ENCODE data around the gene MLEC. TPM values are rescaled to one million over a fixed set of nuclear protein-coding genes. Genes with fewer than 3 reads are reported as not detected.

Gene MLEC
- total and polyA plus RNA-seq, 5 donors from 2014 or later = 28.2 to 61.4 (median 42.3) TPM

GRCh38 chr12:120646044-120646443 is 40.9 kb upstream of the MLEC start:
- no peak for DNase-seq
- Histone ChIP-seq H3K27ac (ENCODE audit: insufficient read depth, low read length, poor library complexity, severe bottlenecking) (no peak overlapping the region), H3K9me3 (ENCODE audit: control insufficient read depth in 2 of 2, low read length in 2 of 2) (no peaks in the 10 kb centered on the region), H3K27me3 (ENCODE audit: control insufficient read depth, insufficient read depth, low read length) (peaks cover 36% of the 10 kb centered on the region), H3K4me1 (ENCODE audit: control insufficient read depth, insufficient read depth, low read length, poor library complexity, severe bottlenecking) (peaks cover 12% of the 10 kb centered on the region), H3K36me3 (ENCODE audit: control insufficient read depth, insufficient read depth, low read length) (no peaks in the 10 kb centered on the region), H3K4me3 (ENCODE audit: low read depth, low read length) (no peak overlapping the region)
- Mint-ChIP-seq H3K9me3 (peaks cover 0 to 2% (median 0%) of the 10 kb centered on the region in 7 donors), H3K4me1 (peaks cover 4 to 24% (median 17%) of the 10 kb centered on the region in 4 donors), H3K27ac (no peak overlapping the region), H3K27me3 (peaks cover 83% of the 10 kb centered on the region), H3K4me3 (no peak overlapping the region), H3K36me3 (no peaks in the 10 kb centered on the region)
- ATAC-seq (ENCODE audit: low read depth in 2 of 2) = no peak

GRCh38 chr12:120647375-120647755 is 39.6 kb upstream of the MLEC start:
- peaks cover 84% of the 10 kb centered on the region for H3K27me3 Mint-ChIP-seq
- no peak for ATAC-seq (ENCODE audit: low read depth in 2 of 2)
- no peak overlapping the region for H3K4me3 Mint-ChIP-seq

DNA sequence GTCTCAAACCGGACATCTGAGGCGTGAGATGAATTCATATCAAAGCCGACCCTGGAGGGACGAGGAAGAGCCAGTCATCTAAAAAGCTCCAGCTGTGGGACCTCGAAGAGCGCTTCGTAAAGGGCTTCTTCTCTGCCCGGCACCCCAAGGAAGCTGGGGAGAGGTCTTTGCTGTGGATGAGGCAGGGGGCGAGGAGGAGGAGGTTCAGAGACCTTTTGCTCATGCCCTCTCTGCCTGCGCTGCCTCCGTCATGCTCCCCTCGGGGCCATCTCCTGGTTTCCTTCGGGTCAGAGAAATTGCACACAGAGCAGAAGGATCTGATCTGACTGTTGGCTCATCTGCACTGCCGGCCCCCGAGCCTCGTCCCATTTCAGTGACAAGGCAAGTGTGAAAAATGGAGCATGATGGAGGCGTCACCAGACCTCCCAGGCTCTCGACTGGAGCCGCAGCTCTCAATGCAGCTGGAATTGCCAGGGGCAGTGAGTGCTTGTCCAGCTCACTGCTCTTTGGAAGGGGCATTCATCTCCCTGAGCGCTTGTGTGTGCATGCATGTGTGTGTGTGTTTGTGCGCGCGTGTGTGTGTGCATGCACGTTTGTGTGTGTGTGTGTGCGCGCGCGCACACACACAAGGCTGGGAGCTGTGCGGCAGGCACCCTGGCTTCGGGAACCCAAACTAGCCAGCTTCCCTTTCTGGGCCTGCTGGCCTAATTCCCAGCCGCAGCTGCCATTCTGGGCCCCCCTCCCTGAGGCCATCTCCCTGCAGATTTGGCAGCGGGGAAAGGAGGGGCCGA is 37.3 kb upstream of the MLEC start:
- Histone ChIP-seq H3K4me1 (ENCODE audit: control insufficient read depth, insufficient read depth, low read length, poor library complexity, severe bottlenecking) (peaks cover 5% of the 10 kb centered on the region), H3K4me3 (ENCODE audit: low read depth, low read length) (no peak overlapping the region), H3K27me3 (ENCODE audit: control insufficient read depth, insufficient read depth, low read length) (peaks cover 12% of the 10 kb centered on the region), H3K36me3 (ENCODE audit: control insufficient read depth, insufficient read depth, low read length) (no peaks in the 10 kb centered on the region), H3K27ac (ENCODE audit: insufficient read depth, low read length, poor library complexity, severe bottlenecking) (no peak overlapping the region), H3K9me3 (ENCODE audit: control insufficient read depth in 2 of 2, low read length in 2 of 2) (no peaks in the 10 kb centered on the region)
- Mint-ChIP-seq H3K4me3 (peak overlapping the region in 1 of 4 donors; percentile 10), H3K36me3 (no peaks in the 10 kb centered on the region), H3K27me3 (peaks cover 65% of the 10 kb centered on the region), H3K27ac (no peak overlapping the region), H3K9me3 (peaks cover 0 to 2% (median 0%) of the 10 kb centered on the region in 7 donors), H3K4me1 (peaks cover 4 to 20% (median 12%) of the 10 kb centered on the region in 4 donors)
- DNase-seq = no peak
- ATAC-seq (ENCODE audit: low read depth in 2 of 2) = no peak

More at GRCh38 chr12:120647375-120647755, 39.6 kb upstream of the MLEC start:
- peaks cover 5% of the 10 kb centered on the region for H3K4me1 ChIP-seq (ENCODE audit: control insufficient read depth, insufficient read depth, low read length, poor library complexity, severe bottlenecking)
- no peaks in the 10 kb centered on the region for H3K9me3 ChIP-seq (ENCODE audit: control insufficient read depth in 2 of 2, low read length in 2 of 2)
- H3K9me3 Mint-ChIP-seq = peaks cover 0 to 2% (median 0%) of the 10 kb centered on the region in 7 donors
- H3K4me1 Mint-ChIP-seq = peaks cover 4 to 20% (median 13%) of the 10 kb centered on the region in 4 donors
- no peaks in the 10 kb centered on the region for H3K36me3 Mint-ChIP-seq
- H3K27ac ChIP-seq (ENCODE audit: insufficient read depth, low read length, poor library complexity, severe bottlenecking) = no peak overlapping the region
- no peak for DNase-seq
- H3K4me3 ChIP-seq (ENCODE audit: low read depth, low read length) = no peak overlapping the region
- no peaks in the 10 kb centered on the region for H3K36me3 ChIP-seq (ENCODE audit: control insufficient read depth, insufficient read depth, low read length)
- peaks cover 26% of the 10 kb centered on the region for H3K27me3 ChIP-seq (ENCODE audit: control insufficient read depth, insufficient read depth, low read length)
- H3K27ac Mint-ChIP-seq = peak overlapping the region in 1 of 3 donors; percentile 69

GRCh38 chr12:120650233-120650690 is 36.7 kb upstream of the MLEC start:
- peaks cover 5% of the 10 kb centered on the region for H3K4me1 ChIP-seq (ENCODE audit: control insufficient read depth, insufficient read depth, low read length, poor library complexity, severe bottlenecking)
- Mint-ChIP-seq H3K9me3 (peaks cover 0 to 2% (median 0%) of the 10 kb centered on the region in 7 donors), H3K27me3 (peaks cover 61% of the 10 kb centered on the region), H3K27ac (no peak overlapping the region), H3K4me3 (no peak overlapping the region), H3K4me1 (peaks cover 4 to 20% (median 12%) of the 10 kb centered on the region in 4 donors), H3K36me3 (no peaks in the 10 kb centered on the region)
- H3K36me3 ChIP-seq (ENCODE audit: control insufficient read depth, insufficient read depth, low read length) = no peaks in the 10 kb centered on the region
- no peak overlapping the region for H3K4me3 ChIP-seq (ENCODE audit: low read depth, low read length)
- ATAC-seq (ENCODE audit: low read depth in 2 of 2) (no peak), DNase-seq (no peak)
- H3K27me3 ChIP-seq (ENCODE audit: control insufficient read depth, insufficient read depth, low read length) = peaks cover 6% of the 10 kb centered on the region
- no peak overlapping the region for H3K27ac ChIP-seq (ENCODE audit: insufficient read depth, low read length, poor library complexity, severe bottlenecking)
- no peaks in the 10 kb centered on the region for H3K9me3 ChIP-seq (ENCODE audit: control insufficient read depth in 2 of 2, low read length in 2 of 2)

- Histone ChIP-seq H3K36me3 (ENCODE audit: control insufficient read depth, insufficient read depth, low read length) (no peaks in the 10 kb centered on the region), H3K27ac (ENCODE audit: insufficient read depth, low read length, poor library complexity, severe bottlenecking) (no peak overlapping the region), H3K27me3 (ENCODE audit: control insufficient read depth, insufficient read depth, low read length) (no peaks in the 10 kb centered on the region), H3K9me3 (ENCODE audit: control insufficient read depth in 2 of 2, low read length in 2 of 2) (no peaks in the 10 kb centered on the region), H3K4me3 (ENCODE audit: low read depth, low read length) (no peak overlapping the region), H3K4me1 (ENCODE audit: control insufficient read depth, insufficient read depth, low read length, poor library complexity, severe bottlenecking) (peaks cover 5% of the 10 kb centered on the region)
- H3K4me3 Mint-ChIP-seq = no peak overlapping the region
- ATAC-seq (ENCODE audit: low read depth in 2 of 2) (no peak), DNase-seq (no peak)
- H3K9me3 Mint-ChIP-seq = peaks cover 0 to 2% (median 0%) of the 10 kb centered on the region in 7 donors
- H3K27me3 Mint-ChIP-seq = peaks cover 48% of the 10 kb centered on the region
- H3K27ac Mint-ChIP-seq = no peak overlapping the region
- H3K36me3 Mint-ChIP-seq = no peaks in the 10 kb centered on the region
- H3K4me1 Mint-ChIP-seq = peaks cover 4 to 16% (median 11%) of the 10 kb centered on the region in 4 donors
Measured at GRCh38 chr12:120651821-120652220, 35.1 kb upstream of the MLEC start.

DNA sequence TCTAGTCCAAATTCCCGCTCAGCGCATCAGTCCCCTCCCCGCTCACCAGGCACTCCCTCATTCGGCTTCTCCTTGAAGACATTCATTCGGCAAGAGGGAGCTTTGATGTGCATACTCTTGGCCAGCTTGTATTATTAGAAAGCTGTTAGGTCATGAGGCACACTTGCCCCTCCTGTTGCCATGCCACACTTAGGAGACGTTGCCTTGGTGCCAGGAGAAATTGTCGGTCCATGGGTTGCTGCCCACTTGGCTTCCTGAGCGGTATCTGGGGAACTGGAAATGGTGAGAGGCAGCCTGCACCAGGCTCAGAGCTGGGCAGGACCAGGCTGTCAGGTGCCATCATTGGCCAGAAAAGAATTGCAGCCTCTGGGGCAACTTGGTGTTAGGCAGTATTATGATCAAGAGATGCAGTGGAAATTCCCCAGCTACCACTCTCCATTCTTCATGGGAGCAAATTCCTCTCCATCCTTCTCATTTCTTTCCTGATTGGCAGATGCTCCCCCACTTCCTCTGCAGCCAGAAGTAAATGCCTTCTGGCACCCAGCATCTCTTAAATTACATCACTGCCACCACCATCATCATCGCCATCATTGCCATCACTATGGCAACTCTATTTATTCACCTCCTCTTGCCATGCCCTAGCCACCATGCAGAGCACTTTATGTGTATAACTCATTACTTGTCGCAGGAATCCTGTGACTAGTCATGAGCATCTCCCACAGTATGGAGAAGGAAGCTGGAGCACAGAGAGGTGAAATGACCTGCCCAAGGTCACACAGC is 34.1 kb upstream of the MLEC start:
- Histone ChIP-seq H3K27ac (ENCODE audit: insufficient read depth, low read length, poor library complexity, severe bottlenecking) (no peak overlapping the region), H3K4me1 (ENCODE audit: control insufficient read depth, insufficient read depth, low read length, poor library complexity, severe bottlenecking) (peaks cover 5% of the 10 kb centered on the region), H3K9me3 (ENCODE audit: control insufficient read depth in 2 of 2, low read length in 2 of 2) (no peaks in the 10 kb centered on the region), H3K27me3 (ENCODE audit: control insufficient read depth, insufficient read depth, low read length) (no peaks in the 10 kb centered on the region), H3K36me3 (ENCODE audit: control insufficient read depth, insufficient read depth, low read length) (no peaks in the 10 kb centered on the region), H3K4me3 (ENCODE audit: low read depth, low read length) (no peak overlapping the region)
- peak overlapping the region in 1 of 3 donors; percentile 28 for H3K27ac Mint-ChIP-seq
- H3K4me3 Mint-ChIP-seq = peak overlapping the region in 1 of 4 donors; percentile 1
- H3K27me3 Mint-ChIP-seq = peaks cover 42% of the 10 kb centered on the region
- H3K36me3 Mint-ChIP-seq = no peaks in the 10 kb centered on the region
- ATAC-seq (ENCODE audit: low read depth in 2 of 2) = no peak
- peaks cover 0 to 2% (median 0%) of the 10 kb centered on the region in 7 donors for H3K9me3 Mint-ChIP-seq
- peaks cover 0 to 12% (median 8%) of the 10 kb centered on the region in 4 donors for H3K4me1 Mint-ChIP-seq
- DNase-seq = no peak

- no peaks in the 10 kb centered on the region for H3K36me3 Mint-ChIP-seq
- H3K4me3 Mint-ChIP-seq = no peak overlapping the region
- Histone ChIP-seq H3K36me3 (ENCODE audit: control insufficient read depth, insufficient read depth, low read length) (no peaks in the 10 kb centered on the region), H3K27ac (ENCODE audit: insufficient read depth, low read length, poor library complexity, severe bottlenecking) (no peak overlapping the region), H3K9me3 (ENCODE audit: control insufficient read depth in 2 of 2, low read length in 2 of 2) (no peaks in the 10 kb centered on the region), H3K4me1 (ENCODE audit: control insufficient read depth, insufficient read depth, low read length, poor library complexity, severe bottlenecking) (peaks cover 5% of the 10 kb centered on the region), H3K4me3 (ENCODE audit: low read depth, low read length) (no peak overlapping the region), H3K27me3 (ENCODE audit: control insufficient read depth, insufficient read depth, low read length) (no peaks in the 10 kb centered on the region)
- H3K4me1 Mint-ChIP-seq = peaks cover 0 to 12% (median 8%) of the 10 kb centered on the region in 4 donors
- H3K9me3 Mint-ChIP-seq = peaks cover 0 to 2% (median 0%) of the 10 kb centered on the region in 7 donors
- DNase-seq = no peak
- H3K27me3 Mint-ChIP-seq = peaks cover 36% of the 10 kb centered on the region
- no peak for ATAC-seq (ENCODE audit: low read depth in 2 of 2)
- no peak overlapping the region for H3K27ac Mint-ChIP-seq
Measured at GRCh38 chr12:120653611-120654010, 33.3 kb upstream of the MLEC start.

Measured in CD4-positive, CD25-positive, alpha-beta regulatory T cell (primary cell).